Putamen (tissue), 1 donor: ENCODE results near the gene VPS9D1.
A peak's percentile ranks its signal among the peaks of the same experiment; 100 is the strongest.
"Not testable (repeated sequence)": the region's sequence is repeated elsewhere in the genome, so short reads cannot be mapped to it uniquely, and the experiment has no call there.

ENCODE experiments used
- DNase-seq: peaks from one replicate; pipeline ENCODE4 v3.0.0-alpha.2; 2016; ENCODE audit warnings: low spot score

The VPS9D1 gene

DNA sequence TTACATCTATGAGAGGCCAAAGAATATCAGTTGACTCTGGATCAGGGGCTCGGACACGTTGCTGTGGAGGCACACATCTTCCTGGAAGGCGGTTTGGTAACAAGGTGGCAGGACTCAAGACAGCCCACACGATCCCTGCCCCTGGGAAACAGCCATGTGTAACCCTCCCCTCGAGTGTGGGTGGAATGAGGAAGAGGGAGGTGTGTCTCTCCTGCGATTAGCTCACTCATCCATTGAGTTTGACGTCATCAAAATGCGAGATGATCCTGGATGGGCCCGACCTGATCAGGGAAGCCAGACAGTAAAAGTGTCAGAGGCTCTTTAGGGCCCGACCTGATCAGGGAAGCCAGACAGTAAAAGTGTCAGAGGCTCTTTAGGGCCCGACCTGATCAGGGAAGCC lies 56.5 kb downstream of the VPS9D1 start:
- DNase-seq = not testable (repeated sequence)

GRCh38 chr16:89661215-89661614 lies 59.5 kb downstream of the VPS9D1 start:
- DNase-seq = no peak

DNA sequence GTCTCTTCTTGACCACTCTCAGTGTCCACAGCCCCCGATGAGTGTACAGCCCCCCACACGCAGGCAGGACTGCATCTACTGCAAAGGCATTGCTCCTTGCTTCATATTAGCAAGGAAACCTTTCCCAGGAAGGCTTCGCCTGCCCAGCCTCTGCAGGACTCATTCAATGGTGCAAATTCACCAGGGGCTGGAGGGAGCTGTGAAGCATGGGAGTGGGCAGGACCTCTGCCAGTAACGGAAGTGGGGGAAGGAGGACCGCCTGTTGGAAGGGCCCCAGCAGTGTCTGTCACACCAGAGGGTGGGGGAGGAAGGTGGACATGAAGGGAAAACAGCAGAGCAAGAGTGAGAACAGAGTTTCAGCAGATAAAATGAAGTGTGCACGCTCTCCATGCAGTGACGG lies 60.6 kb downstream of the VPS9D1 start:
- no peak for DNase-seq

- DNase-seq = no peak
These were observed 62.3 kb downstream of the VPS9D1 start for GRCh38 chr16:89658221-89658879.

DNA sequence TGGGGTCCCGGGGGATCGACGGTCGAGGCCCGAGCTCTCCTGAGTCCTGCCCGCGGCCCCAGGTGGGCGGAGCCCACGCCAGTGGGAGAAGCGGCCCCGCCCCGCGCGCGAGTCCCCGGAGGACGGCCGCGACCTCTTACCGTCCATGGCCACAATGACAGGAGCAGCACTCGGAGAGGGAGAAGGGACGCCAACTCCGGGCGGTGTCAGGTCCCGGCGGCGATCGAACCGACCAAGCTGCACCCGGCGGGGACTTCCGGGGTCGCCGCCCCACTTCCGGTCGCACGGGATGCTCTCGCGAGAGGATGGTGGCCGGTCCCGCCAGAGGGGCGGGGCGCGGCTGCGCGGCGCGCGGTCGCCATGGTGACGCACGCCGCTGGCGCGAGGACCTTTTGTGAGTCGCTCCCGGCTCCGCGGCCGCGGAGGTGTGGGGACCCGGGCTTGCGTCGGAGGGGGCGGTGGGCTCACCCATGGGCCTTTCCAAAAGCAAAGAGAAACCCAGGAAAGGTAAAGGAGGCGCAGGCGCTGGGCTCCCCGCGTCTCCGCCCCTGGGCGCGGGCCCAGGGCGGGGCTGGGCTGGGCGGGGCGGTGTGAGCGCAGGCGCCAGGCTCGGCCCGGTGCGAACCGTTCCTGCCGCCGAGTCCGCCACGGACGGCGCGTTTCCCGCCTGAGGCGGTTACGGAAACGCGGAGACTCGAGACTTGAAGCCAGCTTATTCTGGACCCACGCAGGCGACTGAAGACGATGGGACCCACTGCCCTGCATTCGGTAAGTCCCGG lies 63.1 kb downstream of the VPS9D1 start, which contains the start of the genes CHMP1A and SPATA33:
Gene CHMP1A, minus strand, starts transcription at position 267 of the 779 bp plus-strand sequence. Its CDS starts 120 bp downstream, at position 147.
Gene SPATA33, plus strand, starts transcription at position 395 of the 779 bp plus-strand sequence. Its CDS starts 76 bp downstream, at position 471.
- DNase-seq = peak; percentile 85
